LNCAP (cell line): ENCODE results near the gene ARSI.

Source experiments
- CTCF ChIP-seq: fragments of 450-650 bp; IDR thresholded peaks from 2 replicates; pipeline ENCODE4 v1.5.1; 2017; ENCODE audit warnings: mild to moderate bottlenecking

The ARSI gene

GRCh38 chr5:150338546-150338945 is 35.8 kb upstream of the ARSI start:
- no peak for TF ChIP-seq CTCF

GRCh38 chr5:150335778-150336177 is 33.1 kb upstream of the ARSI start:
- TF ChIP-seq CTCF: no peak

- TF ChIP-seq CTCF: no peak
Measured at GRCh38 chr5:150333400-150333799, 30.7 kb upstream of the ARSI start.

GRCh38 chr5:150329881-150330876 is 27.5 kb upstream of the ARSI start:
- TF ChIP-seq CTCF: no peak

- TF ChIP-seq CTCF: no peak
Measured at GRCh38 chr5:150329038-150329437, 26.3 kb upstream of the ARSI start.

- TF ChIP-seq CTCF: no peak
Measured at GRCh38 chr5:150328515-150328914, 25.8 kb upstream of the ARSI start.

- TF ChIP-seq CTCF: no peak
Measured at GRCh38 chr5:150327139-150327538, 24.4 kb upstream of the ARSI start.
